DOHH2 (cell line): ENCODE measurements around the gene PPL.

Experiments
- H3F3A ChIP-seq: fragments of 200-600 bp; sonication (generic), shearing (Covaris generic); 2 replicates; pipeline ENCODE4 v1.6.0; 2016; ENCODE audit warnings: antibody characterized with exemption, mild to moderate bottlenecking; ENCODE audit not compliant: control insufficient read depth, insufficient read depth
- H3K27ac ChIP-seq: fragments of 200-600 bp; sonication (generic); 2 replicates; pipeline ENCODE4 v1.5.1; 2014; ENCODE audit warnings: low read depth, mild to moderate bottlenecking, low read length, moderate library complexity
- H3K27me3 ChIP-seq: fragments of 200-600 bp; sonication (generic); 2 replicates; pipeline ENCODE4 v1.6.1; 2014; ENCODE audit warnings: mild to moderate bottlenecking, low read length, mixed read lengths; ENCODE audit not compliant: control insufficient read depth
- H3K36me3 ChIP-seq: fragments of 200-600 bp; sonication (generic); 2 replicates; pipeline ENCODE4 v1.6.1; 2014; ENCODE audit warnings: mild to moderate bottlenecking, low read length, moderate library complexity, mixed read lengths; ENCODE audit not compliant: control insufficient read depth
- H3K4me1 ChIP-seq: fragments of 200-600 bp; sonication (generic); 2 replicates; pipeline ENCODE4 v1.6.1; 2014; ENCODE audit warnings: mild to moderate bottlenecking, low read length, mixed read lengths; ENCODE audit not compliant: control insufficient read depth
- H3K4me2 ChIP-seq: fragments of 200-600 bp; sonication (generic); 2 replicates; pipeline ENCODE4 v1.6.0; 2014; ENCODE audit warnings: mild to moderate bottlenecking, low read length, moderate library complexity
- H3K4me3 ChIP-seq: fragments of 200-600 bp; sonication (generic); 2 replicates; pipeline ENCODE4 v1.5.1; 2014; ENCODE audit warnings: mild to moderate bottlenecking, low read length, mixed read lengths
- H3K79me2 ChIP-seq: fragments of 200-600 bp; sonication (generic); 2 replicates; pipeline ENCODE4 v1.6.1; 2014; ENCODE audit warnings: mild to moderate bottlenecking, low read length, mixed read lengths; ENCODE audit not compliant: control insufficient read depth
- H3K9me2 ChIP-seq: fragments of 200-600 bp; sonication (generic); replicated peaks from 2 replicates; pipeline ENCODE4 v1.6.1; 2014; ENCODE audit warnings: mild to moderate bottlenecking, low read length, mixed read lengths; ENCODE audit not compliant: control insufficient read depth
- H3K9me3 ChIP-seq: fragments of 200-600 bp; sonication (generic); 2 replicates; pipeline ENCODE4 v1.6.1; 2014; ENCODE audit warnings: antibody characterized with exemption, low read length, mixed read lengths; ENCODE audit not compliant: control insufficient read depth, insufficient read depth
- H4K20me1 ChIP-seq: fragments of 200-600 bp; sonication (generic); 2 replicates; pipeline ENCODE4 v1.6.0; 2014; ENCODE audit warnings: low read depth, mild to moderate bottlenecking, antibody characterized with exemption, low read length, moderate library complexity; ENCODE audit not compliant: control insufficient read depth, insufficient read depth
- EZH2phosphoT487 ChIP-seq: fragments of 200-600 bp; sonication (generic); IDR thresholded peaks from 2 replicates; pipeline ENCODE4 v1.6.1; 2017; ENCODE audit warnings: borderline replicate concordance, mild to moderate bottlenecking, antibody characterized with exemption, low read length, moderate library complexity, mixed read lengths
- TF ChIP-seq, protein P1 (sequence below): fragments of 200-600 bp; sonication (generic); IDR thresholded peaks from one replicate; pipeline ENCODE4 v1.5.1; 2014; ENCODE audit warnings: antibody characterized with exemption, mild to moderate bottlenecking, low read depth, low read length; ENCODE audit not compliant: poor library complexity, severe bottlenecking

Gene PPL

DNA sequence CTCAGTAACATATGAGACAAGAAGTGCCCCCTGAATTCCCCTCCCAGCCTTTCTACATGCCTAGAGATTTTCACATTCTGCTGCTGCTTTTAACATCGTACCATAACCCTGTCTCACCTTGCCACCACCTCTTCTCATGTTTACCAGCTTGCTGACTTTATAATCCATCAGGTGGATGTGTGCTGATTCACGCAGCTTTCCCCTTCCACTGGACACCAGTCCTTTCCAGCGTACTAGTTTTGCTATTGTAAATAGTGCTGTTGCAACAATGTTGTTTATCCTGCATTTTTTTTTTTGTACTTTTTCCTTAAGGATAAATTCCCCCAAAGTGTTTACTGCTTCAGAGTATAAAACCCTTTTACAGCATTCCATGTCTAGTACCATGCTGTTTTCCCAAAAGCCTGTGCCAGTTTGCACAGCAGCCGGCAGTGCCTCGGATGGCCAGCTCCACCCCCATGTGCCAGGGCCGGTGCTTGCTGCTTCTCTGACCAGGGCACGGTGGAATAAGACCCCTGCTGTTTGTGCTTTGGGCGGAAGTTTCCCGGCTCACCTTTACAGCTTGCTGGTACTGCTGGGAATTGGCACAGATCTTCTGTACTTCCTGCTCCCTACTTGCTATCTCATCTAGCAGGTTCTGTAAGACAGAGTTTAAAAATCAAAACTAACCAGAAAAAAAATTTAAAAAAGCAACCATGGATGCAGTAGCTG is 48.4 kb downstream of the PPL start:
- no peak overlapping the region for H3K27ac ChIP-seq
- H3K4me3 ChIP-seq: no peak overlapping the region
- H3K4me2 ChIP-seq: no peak overlapping the region
- H4K20me1 ChIP-seq: no peaks in the 10 kb centered on the region
- H3K4me1 ChIP-seq: no peaks in the 10 kb centered on the region
- TF ChIP-seq, protein P1, sequence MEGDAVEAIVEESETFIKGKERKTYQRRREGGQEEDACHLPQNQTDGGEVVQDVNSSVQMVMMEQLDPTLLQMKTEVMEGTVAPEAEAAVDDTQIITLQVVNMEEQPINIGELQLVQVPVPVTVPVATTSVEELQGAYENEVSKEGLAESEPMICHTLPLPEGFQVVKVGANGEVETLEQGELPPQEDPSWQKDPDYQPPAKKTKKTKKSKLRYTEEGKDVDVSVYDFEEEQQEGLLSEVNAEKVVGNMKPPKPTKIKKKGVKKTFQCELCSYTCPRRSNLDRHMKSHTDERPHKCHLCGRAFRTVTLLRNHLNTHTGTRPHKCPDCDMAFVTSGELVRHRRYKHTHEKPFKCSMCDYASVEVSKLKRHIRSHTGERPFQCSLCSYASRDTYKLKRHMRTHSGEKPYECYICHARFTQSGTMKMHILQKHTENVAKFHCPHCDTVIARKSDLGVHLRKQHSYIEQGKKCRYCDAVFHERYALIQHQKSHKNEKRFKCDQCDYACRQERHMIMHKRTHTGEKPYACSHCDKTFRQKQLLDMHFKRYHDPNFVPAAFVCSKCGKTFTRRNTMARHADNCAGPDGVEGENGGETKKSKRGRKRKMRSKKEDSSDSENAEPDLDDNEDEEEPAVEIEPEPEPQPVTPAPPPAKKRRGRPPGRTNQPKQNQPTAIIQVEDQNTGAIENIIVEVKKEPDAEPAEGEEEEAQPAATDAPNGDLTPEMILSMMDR: no peak
- no peak for TF ChIP-seq EZH2phosphoT487
- no peaks in the 10 kb centered on the region; the same call in 1 of the 2 replicates for H3F3A ChIP-seq
- H3K9me2 ChIP-seq: no peaks in the 10 kb centered on the region
- no peaks in the 10 kb centered on the region for H3K27me3 ChIP-seq
- no peaks in the 10 kb centered on the region for H3K9me3 ChIP-seq
- no peaks in the 10 kb centered on the region for H3K79me2 ChIP-seq
- peaks cover 13% of the 10 kb centered on the region for H3K36me3 ChIP-seq

DNA sequence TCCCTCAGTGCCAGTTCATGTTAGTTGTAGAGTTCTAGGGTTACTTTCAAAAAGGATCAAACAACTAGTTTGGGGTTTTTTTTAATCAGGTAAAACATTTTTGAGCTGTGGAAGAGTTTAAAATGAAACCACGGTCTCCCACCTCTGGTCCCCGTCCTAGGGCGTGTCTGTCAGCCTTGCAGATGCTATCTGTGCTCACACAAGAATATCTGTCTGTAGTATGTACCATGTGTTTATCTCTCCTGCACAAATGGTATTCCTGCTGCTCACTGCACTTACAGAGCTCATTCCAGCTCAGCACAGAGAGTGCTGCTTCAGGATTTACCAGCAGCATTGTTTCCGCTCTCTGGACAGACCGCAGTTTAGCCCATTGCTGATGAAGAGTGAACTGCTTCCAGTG is 50.8 kb downstream of the PPL start:
- no peaks in the 10 kb centered on the region for H3K9me2 ChIP-seq
- no peaks in the 10 kb centered on the region for H3K79me2 ChIP-seq
- no peaks in the 10 kb centered on the region for H4K20me1 ChIP-seq
- TF ChIP-seq, protein P1: no peak
- TF ChIP-seq EZH2phosphoT487: no peak
- no peaks in the 10 kb centered on the region; the same call in 1 of the 2 replicates for H3F3A ChIP-seq
- peaks cover 33% of the 10 kb centered on the region for H3K36me3 ChIP-seq
- no peaks in the 10 kb centered on the region for H3K4me1 ChIP-seq
- H3K4me2 ChIP-seq: no peak overlapping the region
- no peak overlapping the region for H3K4me3 ChIP-seq
- H3K27me3 ChIP-seq: no peaks in the 10 kb centered on the region
- no peaks in the 10 kb centered on the region for H3K9me3 ChIP-seq
- no peak overlapping the region for H3K27ac ChIP-seq

DNA sequence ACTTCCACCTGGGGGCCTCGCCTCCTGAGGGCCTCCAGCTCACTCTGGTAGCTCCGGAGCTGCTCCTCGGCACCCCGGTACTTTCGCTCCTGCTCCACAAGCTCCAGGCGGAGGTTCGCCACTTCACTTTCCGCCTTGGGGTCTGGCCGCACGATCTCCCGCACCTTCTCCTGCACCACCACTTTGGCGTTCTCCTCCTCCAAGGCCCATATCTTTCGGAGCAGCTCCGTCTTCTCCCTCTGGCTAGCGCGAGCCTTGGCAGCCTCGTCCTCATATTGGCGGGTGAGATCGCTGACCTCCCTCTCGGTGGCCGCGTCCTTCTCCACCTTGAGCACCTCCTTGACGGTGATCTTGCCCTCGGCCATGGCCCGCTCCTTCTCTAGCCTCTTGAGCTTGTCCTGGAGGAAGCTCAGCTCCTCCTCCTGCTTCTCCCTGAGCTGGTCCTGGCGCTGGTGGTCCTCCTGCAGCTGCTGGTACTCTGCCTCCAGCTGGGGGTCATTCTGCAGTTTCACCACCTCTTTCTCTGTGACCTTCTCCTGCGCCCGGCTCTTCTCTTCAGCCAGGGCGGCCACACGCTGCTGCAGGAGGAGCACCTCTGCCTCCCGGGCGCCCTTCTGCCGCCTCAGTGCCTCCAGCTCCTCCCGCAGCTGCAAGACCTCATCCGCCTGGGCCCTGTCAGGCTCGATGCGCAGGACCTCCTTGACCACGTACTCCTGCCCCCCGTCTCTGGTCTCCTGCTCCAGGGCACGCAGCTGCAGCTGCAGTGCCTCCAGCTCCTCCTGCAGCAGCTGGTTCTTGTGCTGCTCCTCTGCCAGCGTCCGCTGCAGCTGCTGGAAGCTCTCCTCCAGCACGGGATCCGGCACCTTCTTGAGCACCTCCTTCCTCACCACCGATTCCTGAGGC is 51.7 kb downstream of the PPL start:
- H3F3A ChIP-seq: no peaks in the 10 kb centered on the region; the same call in 1 of the 2 replicates
- no peaks in the 10 kb centered on the region for H3K27me3 ChIP-seq
- H3K36me3 ChIP-seq: peaks cover 43% of the 10 kb centered on the region
- TF ChIP-seq EZH2phosphoT487: no peak
- TF ChIP-seq, protein P1: no peak
- no peaks in the 10 kb centered on the region for H3K9me3 ChIP-seq
- no peaks in the 10 kb centered on the region for H3K79me2 ChIP-seq
- no peak overlapping the region for H3K27ac ChIP-seq
- no peak overlapping the region for H3K4me3 ChIP-seq
- no peak overlapping the region for H3K4me2 ChIP-seq
- H4K20me1 ChIP-seq: no peaks in the 10 kb centered on the region
- H3K9me2 ChIP-seq: no peaks in the 10 kb centered on the region
- H3K4me1 ChIP-seq: no peaks in the 10 kb centered on the region
